Activated T-helper 1 cell treated with anti-CD3 and anti-CD28 coated beads, Interleukin-2, amount 50 U/mL, for 16 hours (primary cell): ENCODE measurements around the gene EMP1.
A peak's percentile ranks its signal among the peaks of the same experiment; 100 is the strongest.

Experiments
- DNase-seq, 2 donors: peaks; one replicate each; pipeline ENCODE4 v3.0.0-alpha.2; 2020; ENCODE audit warnings: low read depth in 1 of 2, low spot score in 1 of 2

Gene EMP1

DNA sequence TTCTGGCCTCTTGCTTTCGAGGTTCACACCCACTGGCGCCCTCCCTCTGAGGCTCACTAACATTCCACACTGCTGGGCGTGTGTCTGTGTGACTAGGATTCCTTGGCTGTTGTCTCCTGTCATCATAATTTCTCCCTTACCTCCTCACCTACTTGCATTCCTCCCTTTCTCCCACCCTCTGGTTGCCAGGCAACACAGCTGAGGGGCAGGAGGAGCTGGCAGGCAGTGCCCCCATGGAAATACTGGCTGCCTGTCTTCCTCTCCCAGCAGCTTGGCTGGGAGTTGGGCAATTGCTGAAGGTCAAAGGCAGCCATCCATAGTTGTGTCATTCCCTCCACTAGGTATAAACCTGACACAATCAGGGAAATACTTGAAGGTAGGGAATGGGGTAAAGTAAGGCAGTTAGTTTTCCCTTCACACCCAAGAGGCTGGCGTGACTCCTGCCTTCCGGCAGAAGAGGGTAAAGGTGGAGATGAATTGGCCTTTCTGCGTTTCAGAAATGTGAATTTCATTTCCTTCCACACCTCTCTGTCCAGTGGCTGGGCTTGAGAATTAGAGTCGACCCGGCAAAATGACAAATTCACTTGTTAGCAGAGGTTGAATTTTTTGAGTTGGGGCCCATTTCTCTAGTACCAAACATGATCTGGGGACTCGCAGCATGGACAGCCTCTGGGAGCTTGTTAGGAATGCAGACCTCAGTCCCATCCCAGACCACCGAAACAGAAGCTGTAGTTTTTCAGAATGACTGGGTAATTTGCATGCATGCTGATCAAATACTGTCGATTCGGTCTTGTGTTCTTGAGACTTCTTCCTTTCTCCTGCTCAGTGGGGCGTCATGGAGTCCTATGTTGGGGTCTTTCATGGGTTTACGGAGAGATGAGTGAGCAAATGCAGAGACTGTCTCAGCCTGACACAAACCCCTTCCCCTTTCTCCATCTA is 24.3 kb upstream of the EMP1 start:
- DNase-seq: no peak

DNA sequence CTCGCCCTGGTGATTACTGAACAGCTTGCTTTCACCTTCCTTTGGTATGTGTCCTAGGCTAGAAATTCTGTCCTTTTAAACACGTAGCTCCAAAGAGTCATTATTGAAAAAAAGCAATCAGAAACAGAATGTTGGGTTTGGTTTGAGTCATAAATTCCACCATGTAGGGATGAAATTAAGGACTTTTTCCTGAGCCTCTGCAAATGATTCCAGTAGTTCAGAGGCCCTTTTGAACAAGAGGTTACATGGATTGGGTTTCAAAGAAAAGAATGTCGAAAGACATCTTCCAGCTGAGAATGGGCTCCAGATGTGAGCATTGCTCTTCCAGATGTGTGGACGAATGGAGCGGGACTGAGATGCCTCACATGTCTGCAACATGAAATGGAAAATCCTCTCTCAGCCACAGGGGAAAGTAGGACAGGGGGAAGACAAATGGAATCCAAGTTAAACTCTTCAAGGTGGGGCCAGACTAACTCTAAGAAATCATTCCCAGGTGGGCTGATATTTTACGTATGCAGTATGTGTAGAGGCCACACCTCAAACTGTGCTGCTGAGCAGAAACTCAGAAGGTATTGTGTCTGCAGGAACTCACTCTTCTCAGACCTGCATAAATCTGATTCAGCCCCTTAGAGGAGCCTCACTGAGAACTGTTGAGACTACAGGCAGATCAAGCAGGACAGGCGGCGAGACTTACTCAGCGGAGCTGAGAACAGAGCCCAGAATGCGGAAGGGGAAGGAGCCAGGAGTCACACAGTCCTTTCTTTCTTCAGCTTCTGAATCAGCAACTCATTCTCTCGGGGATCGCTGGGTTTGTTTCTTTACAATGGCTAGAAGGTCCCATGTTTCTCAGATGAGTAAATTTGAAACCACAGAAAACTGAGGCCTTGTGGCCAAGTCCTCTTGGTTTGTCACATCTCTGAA is 23.3 kb upstream of the EMP1 start:
- no peak for DNase-seq

GRCh38 chr12:13175499-13175898 is 21.0 kb upstream of the EMP1 start:
- no peak for DNase-seq

- DNase-seq: no peak
These were observed 20.3 kb upstream of the EMP1 start for GRCh38 chr12:13176256-13176655.

DNA sequence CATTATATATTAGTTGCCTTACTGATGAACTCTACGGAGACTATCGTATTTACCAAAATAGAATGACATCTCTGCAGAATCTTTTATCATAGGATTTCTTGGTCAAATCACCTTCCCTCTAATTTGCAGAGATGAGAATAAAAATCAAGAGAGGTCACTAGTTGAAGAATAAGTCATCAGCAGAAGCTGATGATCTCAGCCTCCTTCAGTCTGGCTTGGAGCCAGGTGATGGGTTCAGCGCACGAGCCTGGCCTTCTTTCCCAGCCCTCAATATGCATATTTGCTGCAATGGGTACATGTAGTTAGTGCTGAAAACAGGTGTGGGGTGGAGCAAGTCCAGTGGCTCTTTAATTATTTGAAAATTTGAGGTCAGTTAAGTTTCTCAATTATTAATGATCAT is 19.2 kb upstream of the EMP1 start:
- no peak for DNase-seq

GRCh38 chr12:13177906-13178305 is 18.6 kb upstream of the EMP1 start:
- no peak for DNase-seq

GRCh38 chr12:13178568-13179210 is 17.8 kb upstream of the EMP1 start:
- no peak for DNase-seq

DNA sequence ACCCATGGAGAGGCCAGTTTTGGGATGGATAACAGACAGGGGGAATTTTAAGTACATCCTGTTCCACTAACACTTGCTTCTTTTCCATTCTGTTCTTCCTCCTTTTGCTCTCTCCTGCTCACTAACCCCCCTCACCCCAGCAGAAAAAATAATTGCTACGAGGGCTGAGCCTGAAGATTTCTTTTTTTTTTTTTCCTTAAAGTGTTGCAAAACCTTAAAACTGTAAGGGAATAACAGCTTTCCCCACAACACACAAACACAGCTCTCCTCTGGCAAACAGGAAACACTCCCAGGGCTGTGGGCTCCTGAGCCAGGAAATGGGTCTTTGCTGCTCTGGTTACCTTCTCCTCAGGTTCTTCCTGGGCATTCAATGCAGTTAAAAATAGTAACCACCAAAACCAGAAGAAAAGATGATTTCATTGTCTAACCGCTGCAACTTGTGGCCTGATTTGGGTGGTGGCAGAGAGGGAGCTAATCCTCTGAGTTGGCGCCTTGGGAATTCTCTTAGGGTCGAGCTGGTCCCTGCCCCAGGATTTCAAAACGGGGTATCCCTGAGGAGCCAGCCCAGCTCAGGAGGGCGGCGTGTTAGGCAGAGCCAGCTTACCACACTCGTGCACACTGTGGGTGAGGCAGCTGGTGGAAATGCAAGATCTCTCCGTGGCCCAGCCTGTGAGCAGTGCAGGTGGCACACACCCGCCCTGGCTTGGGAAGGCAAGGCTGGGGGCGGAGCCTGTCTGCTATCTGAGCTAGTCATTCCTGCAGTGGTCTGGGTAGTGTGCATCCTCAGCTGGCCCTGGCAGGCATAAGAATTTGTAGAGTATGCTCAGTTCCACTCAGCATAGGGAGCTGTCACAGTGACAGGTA is 17.1 kb upstream of the EMP1 start:
- peak; percentile 12 to 20 for DNase-seq

- DNase-seq: no peak
These were observed 15.0 kb upstream of the EMP1 start for GRCh38 chr12:13181375-13182070.

- DNase-seq: no peak
These were observed 13.6 kb upstream of the EMP1 start for GRCh38 chr12:13182881-13183280.

DNA sequence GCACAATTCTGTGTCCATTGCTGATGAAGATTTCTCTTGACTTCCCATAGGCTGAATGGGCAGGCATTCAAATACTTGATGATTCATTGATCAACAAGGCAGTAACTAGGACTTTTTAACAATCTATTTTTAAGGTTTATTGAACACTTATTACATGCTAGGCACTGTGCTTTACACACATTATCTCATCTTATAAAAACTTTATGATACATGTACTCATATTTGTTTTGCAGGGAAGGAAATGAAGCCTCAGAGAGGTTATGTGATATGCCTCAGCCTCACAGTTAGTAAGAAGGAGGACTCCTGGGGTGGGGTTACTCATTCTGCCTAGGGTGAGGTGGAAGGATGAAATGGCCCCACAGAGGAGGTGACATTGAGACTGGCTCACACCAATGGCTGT is 12.9 kb upstream of the EMP1 start:
- no peak for DNase-seq

GRCh38 chr12:13186302-13186701 is 10.2 kb upstream of the EMP1 start:
- DNase-seq: no peak

DNA sequence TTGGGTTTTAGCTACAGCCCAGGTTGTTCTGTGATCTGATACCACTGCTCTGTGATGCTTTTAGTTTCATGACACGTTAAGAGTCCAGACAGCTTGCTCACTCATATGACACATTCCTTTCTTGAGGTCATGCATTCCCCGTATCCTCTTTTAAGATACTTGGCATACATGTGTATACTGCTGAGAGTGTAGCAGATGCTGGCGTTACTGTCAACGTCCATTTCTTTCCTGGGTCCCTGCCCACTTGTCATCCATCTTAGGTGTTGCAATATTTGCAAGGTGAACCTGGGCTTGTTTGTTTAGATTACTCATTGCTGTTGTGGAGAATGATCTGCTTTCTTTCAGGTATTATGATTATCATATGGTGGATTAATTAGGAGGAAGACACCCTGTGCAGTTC is 9.1 kb upstream of the EMP1 start:
- DNase-seq: no peak

GRCh38 chr12:13189264-13189663 is 7.3 kb upstream of the EMP1 start:
- no peak for DNase-seq

GRCh38 chr12:13190275-13190674 is 6.3 kb upstream of the EMP1 start:
- DNase-seq: no peak

GRCh38 chr12:13192719-13193118 is 3.8 kb upstream of the EMP1 start:
- DNase-seq: no peak

GRCh38 chr12:13193505-13194231 is 2.9 kb upstream of the EMP1 start:
- no peak for DNase-seq

GRCh38 chr12:13194401-13195110 is 2.0 kb upstream of the EMP1 start:
- no peak for DNase-seq

DNA sequence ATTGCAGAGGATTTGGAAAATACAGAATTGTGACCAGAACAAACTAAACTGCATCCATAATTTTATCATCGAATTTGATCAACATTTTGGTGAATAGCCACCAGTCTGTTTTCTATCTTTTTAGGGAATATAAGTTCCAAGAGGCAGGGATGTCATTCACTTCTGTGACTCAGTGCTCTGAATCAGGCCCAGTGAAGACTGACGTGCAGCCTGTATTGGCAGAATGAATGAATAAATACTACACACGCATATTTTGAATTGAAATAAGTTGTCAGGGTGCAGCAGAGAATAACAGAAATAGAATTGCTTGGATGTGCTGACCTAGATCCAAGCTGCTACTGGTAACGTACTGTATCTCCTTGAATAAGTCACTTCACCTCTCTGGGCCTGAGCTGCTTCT is 1.3 kb upstream of the EMP1 start:
- no peak for DNase-seq
